H9 (cell line): ENCODE data around the gene PCDH17. TPM values are rescaled to one million over a fixed set of nuclear protein-coding genes. Genes with fewer than 3 reads are reported as not detected.

Experiments used
- DNase-seq: peaks from one replicate; pipeline ENCODE4 v3.0.0-alpha.2; 2017
- H2AFZ ChIP-seq: one replicate; pipeline ENCODE4 v1.6.1; 2013; ENCODE audit warnings: mild to moderate bottlenecking, low read length, control low read depth, moderate library complexity
- H2AK5ac ChIP-seq: 2 replicates; pipeline ENCODE4 v1.6.1; 2013; ENCODE audit warnings: low read length, control low read depth, mixed read lengths; ENCODE audit not compliant: insufficient read length
- H2BK120ac ChIP-seq: one replicate; pipeline ENCODE4 v1.6.1; 2013; ENCODE audit warnings: low read depth, mild to moderate bottlenecking, low read length, control low read depth, inconsistent platforms; ENCODE audit not compliant: poor library complexity, severe bottlenecking
- H2BK12ac ChIP-seq: 2 replicates; pipeline ENCODE4 v1.6.1; 2013; ENCODE audit warnings: low read length, control low read depth, mixed read lengths, low read depth; ENCODE audit not compliant: insufficient read length
- H2BK15ac ChIP-seq: 2 replicates; pipeline ENCODE4 v1.6.1; 2013; ENCODE audit warnings: low read depth, low read length, control low read depth
- H2BK20ac ChIP-seq: one replicate; pipeline ENCODE4 v1.6.1; 2013; ENCODE audit warnings: low read depth, mild to moderate bottlenecking, low read length, control low read depth, inconsistent platforms; ENCODE audit not compliant: poor library complexity, severe bottlenecking
- H2BK5ac ChIP-seq: 2 replicates; pipeline ENCODE4 v1.6.1; 2013; ENCODE audit warnings: low read length, control low read depth, mixed read lengths; ENCODE audit not compliant: insufficient read length
- H3K14ac ChIP-seq: 2 replicates; pipeline ENCODE4 v1.6.1; 2013; ENCODE audit warnings: low read length, control low read depth; ENCODE audit not compliant: insufficient read depth
- H3K18ac ChIP-seq: 2 replicates; pipeline ENCODE4 v1.6.1; 2013; ENCODE audit warnings: low read depth, mild to moderate bottlenecking, mixed read lengths, low read length, control low read depth; ENCODE audit not compliant: insufficient read length
- H3K23ac ChIP-seq: 2 replicates; pipeline ENCODE4 v1.6.1; 2013; ENCODE audit warnings: low read length, control low read depth, mixed read lengths, low read depth; ENCODE audit not compliant: insufficient read length
- H3K23me2 ChIP-seq: 2 replicates; pipeline ENCODE4 v1.6.1; 2013; ENCODE audit warnings: low read depth, mild to moderate bottlenecking, mixed read lengths, low read length, control low read depth; ENCODE audit not compliant: insufficient read length, poor library complexity, severe bottlenecking
- H3K27ac ChIP-seq: 2 replicates; pipeline ENCODE4 v1.5.1; 2013; ENCODE audit warnings: low read length, control low read depth, mixed read lengths, low read depth; ENCODE audit not compliant: insufficient read length
- H3K27me3 ChIP-seq: 2 replicates; pipeline ENCODE4 v1.6.1; 2013; ENCODE audit warnings: low read length, control low read depth, inconsistent platforms; ENCODE audit not compliant: insufficient read depth
- H3K4ac ChIP-seq: 2 replicates; pipeline ENCODE4 v1.6.1; 2013; ENCODE audit warnings: low read depth, mild to moderate bottlenecking, control low read depth, inconsistent platforms, low read length, moderate library complexity
- H3K4me1 ChIP-seq: 2 replicates; pipeline ENCODE4 v1.6.1; 2013; ENCODE audit warnings: low read length, control low read depth, inconsistent platforms; ENCODE audit not compliant: insufficient read depth
- H3K4me2 ChIP-seq: 2 replicates; pipeline ENCODE4 v1.6.1; 2013; ENCODE audit warnings: low read length, control low read depth, mixed read lengths; ENCODE audit not compliant: insufficient read length, insufficient read depth
- H3K56ac ChIP-seq: 2 replicates; pipeline ENCODE4 v1.6.1; 2013; ENCODE audit warnings: low read depth, mild to moderate bottlenecking, mixed read lengths, low read length, control low read depth; ENCODE audit not compliant: insufficient read length
- H3K79me1 ChIP-seq: 2 replicates; pipeline ENCODE4 v1.6.1; 2013; ENCODE audit warnings: low read depth, mild to moderate bottlenecking, moderate library complexity, low read length, control low read depth, inconsistent platforms; ENCODE audit not compliant: insufficient read depth, poor library complexity, severe bottlenecking
- H3K79me2 ChIP-seq: 2 replicates; pipeline ENCODE4 v1.6.1; 2013; ENCODE audit warnings: low read length, control low read depth, inconsistent platforms; ENCODE audit not compliant: insufficient read depth
- H3K9ac ChIP-seq: 2 replicates; pipeline ENCODE4 v1.6.1; 2013; ENCODE audit warnings: low read length, control low read depth, mixed read lengths; ENCODE audit not compliant: insufficient read length; ENCODE audit errors: extremely low read depth
- H3K9me3 ChIP-seq: one replicate; pipeline ENCODE4 v1.6.1; 2013; ENCODE audit warnings: low read depth, low read length, inconsistent platforms; ENCODE audit not compliant: control insufficient read depth
- H3T11ph ChIP-seq: one replicate; pipeline ENCODE4 v1.6.1; 2013; ENCODE audit warnings: mild to moderate bottlenecking, low read length, control low read depth, inconsistent platforms
- H4K20me1 ChIP-seq: one replicate; pipeline ENCODE4 v1.6.1; 2013; ENCODE audit not compliant: control insufficient read depth, insufficient read length, insufficient read depth
- H4K5ac ChIP-seq: 2 replicates; pipeline ENCODE4 v1.6.1; 2013; ENCODE audit warnings: low read depth, mild to moderate bottlenecking, mixed read lengths, low read length, control low read depth; ENCODE audit not compliant: insufficient read length
- H4K8ac ChIP-seq: replicated peaks from 2 replicates; pipeline ENCODE4 v1.6.1; 2013; ENCODE audit warnings: low read length, control low read depth, mixed read lengths, low read depth; ENCODE audit not compliant: insufficient read length
- H4K91ac ChIP-seq: 2 replicates; pipeline ENCODE4 v1.6.1; 2013; ENCODE audit warnings: low read depth, mild to moderate bottlenecking, moderate library complexity, mixed read lengths, low read length, control low read depth; ENCODE audit not compliant: insufficient read length
- H3K27ac Mint-ChIP-seq, 3 experiments: 2 replicates in 2 of 3; 3 replicates in 1 of 3; pipeline ENCODE4 v1.8.0; 2020 to 2021; ENCODE audit warnings: mixed read lengths in 3 of 3, mild to moderate bottlenecking in 1 of 3, moderate library complexity in 1 of 3
- H3K27me3 Mint-ChIP-seq: 2 replicates; pipeline ENCODE4 v1.8.0; 2021; ENCODE audit warnings: low read depth, mild to moderate bottlenecking, moderate library complexity, mixed read lengths
- H3K36me3 Mint-ChIP-seq, 3 experiments: 2 replicates in 2 of 3; 3 replicates in 1 of 3; pipeline ENCODE4 v1.8.0; 2020 to 2021; ENCODE audit warnings: low read depth in 3 of 3, mixed read lengths in 3 of 3; ENCODE audit not compliant: insufficient read depth in 1 of 3
- H3K4me1 Mint-ChIP-seq, 2 experiments: 2 replicates each; pipeline ENCODE4 v1.8.0; 2020; ENCODE audit warnings: mixed read lengths in 2 of 2
- H3K4me3 Mint-ChIP-seq, 2 experiments: 2 replicates in 1 of 2; 3 replicates in 1 of 2; pipeline ENCODE4 v1.8.0; 2020 to 2021; ENCODE audit warnings: mild to moderate bottlenecking in 2 of 2, mixed read lengths in 2 of 2, moderate library complexity in 1 of 2
- H3K9me3 Mint-ChIP-seq, 2 experiments: 2 replicates in 1 of 2; 3 replicates in 1 of 2; pipeline ENCODE4 v1.8.0; 2020; ENCODE audit warnings: mild to moderate bottlenecking in 2 of 2, mixed read lengths in 2 of 2, moderate library complexity in 1 of 2
- CTCF ChIP-seq: fragments of 200-600 bp; sonication (generic); conservative IDR thresholded peaks from 3 replicates; pipeline ENCODE4 v1.8.0; 2021; ENCODE audit warnings: antibody characterized with exemption, mild to moderate bottlenecking
- WGBS: extraction: QIAGEN DNeasy Blood & Tissue Kit; methylation state at CpG from one replicate; pipeline ENCODE4 v1.1.7; 2013; ENCODE audit warnings: missing lambda C conversion rate, low lambda C conversion rate, mixed read lengths; ENCODE audit not compliant: insufficient read length; ENCODE audit errors: extremely low coverage; 5-methylcytosine and 5-hydroxymethylcytosine counted together
- total RNA-seq: library from RNA; stranded (reverse); gene quantifications from 2 replicates; pipeline ENCODE4 v1.2.1, GENCODE V29; 2021

The PCDH17 gene
- total RNA-seq, 1 experiment from 2014 or later: 0.52 TPM

- Mint-ChIP-seq H3K27me3 (peaks cover 76% of the 10 kb centered on the region), H3K9me3 (peaks cover 4 to 15% of the 10 kb centered on the region in 2 experiments; a peak in 4 of 5 replicates), H3K4me3 (peak overlapping the region; percentile 57 to 84), H3K27ac (no peak overlapping the region), H3K36me3 (peaks cover 0 to 17% (median 0%) of the 10 kb centered on the region in 3 experiments; a peak in 3 of 7 replicates), H3K4me1 (peaks cover 30 to 31% of the 10 kb centered on the region in 2 experiments)
- Histone ChIP-seq H4K8ac (no peak overlapping the region), H3K4ac (no peak overlapping the region), H3K18ac (no peak overlapping the region), H2BK120ac (no peak overlapping the region), H4K91ac (no peak overlapping the region), H3K4me2 (peak overlapping the region; percentile 99), H2BK20ac (no peak overlapping the region), H3K9me3 (no peaks in the 10 kb centered on the region), H3T11ph (no peak overlapping the region), H3K23me2 (peaks cover 35% of the 10 kb centered on the region), H3K9ac (no peak overlapping the region), H4K20me1 (no peaks in the 10 kb centered on the region), H3K79me1 (no peaks in the 10 kb centered on the region), H3K4me1 (no peaks in the 10 kb centered on the region), H3K79me2 (no peaks in the 10 kb centered on the region), H3K56ac (no peak overlapping the region), H3K27me3 (peaks cover 44% of the 10 kb centered on the region; the same call in 1 of the 2 replicates), H2BK15ac (no peak overlapping the region), H3K27ac (no peak overlapping the region), H2AK5ac (no peak overlapping the region), H2BK5ac (no peak overlapping the region), H3K14ac (no peak overlapping the region), H4K5ac (no peak overlapping the region), H3K23ac (no peak overlapping the region), H2BK12ac (no peak overlapping the region), H2AFZ (no peak overlapping the region)
- peak; percentile 58 for DNase-seq
- TF ChIP-seq CTCF: no peak
- no CpG with 5 or more reads among the region's 15 CpGs for WGBS
Observed at GRCh38 chr13:57634839-57635165, 3.3 kb downstream of the PCDH17 start.
